Chondrocyte (in vitro differentiated cells): Measurements from ENCODE around the gene THBS4. TPM values are rescaled to one million over a fixed set of nuclear protein-coding genes. Genes with fewer than 3 reads are reported as not detected.

ENCODE experiments used
- DNase-seq: peaks from one replicate; pipeline ENCODE4 v3.0.0; 2021; ENCODE audit warnings: mixed read lengths, low spot score
- H3K27ac Mint-ChIP-seq: one replicate; pipeline ENCODE4 v1.8.0; 2021; ENCODE audit warnings: mild to moderate bottlenecking, moderate library complexity, mixed read lengths; ENCODE audit not compliant: unreplicated experiment
- H3K27me3 Mint-ChIP-seq: 2 replicates; pipeline ENCODE4 v1.8.0; 2021; ENCODE audit warnings: low read depth, mixed read lengths
- H3K36me3 Mint-ChIP-seq: 2 replicates; pipeline ENCODE4 v1.8.0; 2021; ENCODE audit warnings: low read depth, mixed read lengths
- H3K4me1 Mint-ChIP-seq: 2 replicates; pipeline ENCODE4 v1.8.0; 2021; ENCODE audit warnings: low read depth, mild to moderate bottlenecking, mixed read lengths
- H3K4me3 Mint-ChIP-seq: one replicate; pipeline ENCODE4 v1.8.0; 2021; ENCODE audit warnings: mild to moderate bottlenecking, moderate library complexity, mixed read lengths; ENCODE audit not compliant: unreplicated experiment
- H3K9me3 Mint-ChIP-seq: 2 replicates; pipeline ENCODE4 v1.8.0; 2021; ENCODE audit warnings: low read depth, mixed read lengths
- total RNA-seq: library from RNA; stranded (reverse); gene quantifications from 3 replicates; pipeline ENCODE4 v1.2.1, GENCODE V29; 2021
- TF ChIP-seq, protein P1 (sequence below): fragments of 200-600 bp; sonication (generic); IDR thresholded peaks from 2 replicates; pipeline ENCODE4 v1.5.0; 2021; ENCODE audit warnings: antibody characterized with exemption, mild to moderate bottlenecking, moderate library complexity

THBS4 gene
- total RNA-seq, 1 donor from 2014 or later: 0.75 TPM

DNA sequence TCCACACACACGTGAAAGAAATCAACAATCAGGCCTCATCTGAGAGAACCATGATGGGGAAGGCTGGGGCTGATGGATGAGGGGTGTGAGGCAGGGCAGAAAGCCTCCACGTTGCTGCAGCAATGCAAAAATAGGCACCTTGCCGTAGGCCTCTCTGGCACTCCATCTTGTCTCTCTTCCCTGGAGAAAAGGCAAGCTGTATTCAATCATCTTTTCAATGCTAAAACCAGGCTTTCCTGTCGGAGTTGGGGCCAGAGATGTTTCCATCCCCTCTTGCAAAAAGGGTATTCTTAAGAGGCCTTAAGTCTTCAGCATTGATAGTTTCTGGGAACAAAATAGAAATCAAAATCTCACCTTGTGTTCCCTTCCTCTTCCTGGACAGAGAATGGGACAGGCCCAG is 80.9 kb downstream of the THBS4 start:
- DNase-seq: no peak
- Mint-ChIP-seq H3K4me3 (no peak overlapping the region), H3K27ac (no peak overlapping the region), H3K4me1 (no peaks in the 10 kb centered on the region), H3K9me3 (peaks cover 8% of the 10 kb centered on the region), H3K36me3 (peaks cover 9% of the 10 kb centered on the region), H3K27me3 (no peaks in the 10 kb centered on the region)
- TF ChIP-seq, protein P1, sequence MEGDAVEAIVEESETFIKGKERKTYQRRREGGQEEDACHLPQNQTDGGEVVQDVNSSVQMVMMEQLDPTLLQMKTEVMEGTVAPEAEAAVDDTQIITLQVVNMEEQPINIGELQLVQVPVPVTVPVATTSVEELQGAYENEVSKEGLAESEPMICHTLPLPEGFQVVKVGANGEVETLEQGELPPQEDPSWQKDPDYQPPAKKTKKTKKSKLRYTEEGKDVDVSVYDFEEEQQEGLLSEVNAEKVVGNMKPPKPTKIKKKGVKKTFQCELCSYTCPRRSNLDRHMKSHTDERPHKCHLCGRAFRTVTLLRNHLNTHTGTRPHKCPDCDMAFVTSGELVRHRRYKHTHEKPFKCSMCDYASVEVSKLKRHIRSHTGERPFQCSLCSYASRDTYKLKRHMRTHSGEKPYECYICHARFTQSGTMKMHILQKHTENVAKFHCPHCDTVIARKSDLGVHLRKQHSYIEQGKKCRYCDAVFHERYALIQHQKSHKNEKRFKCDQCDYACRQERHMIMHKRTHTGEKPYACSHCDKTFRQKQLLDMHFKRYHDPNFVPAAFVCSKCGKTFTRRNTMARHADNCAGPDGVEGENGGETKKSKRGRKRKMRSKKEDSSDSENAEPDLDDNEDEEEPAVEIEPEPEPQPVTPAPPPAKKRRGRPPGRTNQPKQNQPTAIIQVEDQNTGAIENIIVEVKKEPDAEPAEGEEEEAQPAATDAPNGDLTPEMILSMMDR: no peak

DNA sequence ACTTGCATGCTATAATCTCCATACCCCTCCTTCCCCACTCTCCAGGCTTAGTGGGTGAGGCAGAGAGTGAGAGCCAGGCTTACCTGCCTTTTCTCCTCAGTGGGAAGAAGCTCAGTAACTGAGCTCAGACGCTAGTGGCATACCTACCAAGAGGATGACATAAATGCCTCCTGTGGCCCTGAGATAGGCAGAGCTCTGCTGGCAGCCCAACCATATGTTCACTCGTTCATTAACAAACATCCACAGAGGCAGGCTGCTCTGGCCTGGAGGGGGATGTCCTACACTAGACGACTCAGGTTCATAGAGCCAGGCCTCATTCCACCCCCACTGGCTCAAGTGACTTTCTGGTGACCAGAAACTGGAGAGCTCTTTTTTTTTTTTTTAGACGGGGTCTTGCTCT is 81.3 kb downstream of the THBS4 start:
- Mint-ChIP-seq H3K27ac (no peak overlapping the region), H3K4me3 (no peak overlapping the region), H3K9me3 (peaks cover 8% of the 10 kb centered on the region), H3K4me1 (no peaks in the 10 kb centered on the region), H3K27me3 (no peaks in the 10 kb centered on the region), H3K36me3 (peaks cover 9% of the 10 kb centered on the region)
- TF ChIP-seq, protein P1: no peak
- no peak for DNase-seq

DNA sequence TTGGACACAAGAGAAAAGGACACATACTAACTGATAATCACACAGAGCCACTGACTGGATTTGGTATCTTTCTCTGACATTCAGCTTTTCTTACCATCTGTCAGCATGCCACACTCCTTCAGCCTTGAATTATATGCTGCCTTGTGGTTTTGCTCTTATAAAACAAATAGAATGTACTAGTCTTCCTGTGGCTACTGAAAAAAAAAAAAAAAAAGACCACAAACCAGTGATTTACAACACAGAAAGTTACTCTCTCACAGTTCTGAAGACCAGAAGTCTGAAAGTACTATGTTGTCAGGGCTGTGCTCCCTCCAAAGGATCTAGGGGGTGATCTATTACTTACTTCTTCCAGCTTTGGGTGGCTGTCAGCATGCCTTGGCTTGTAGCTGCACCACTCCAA is 82.3 kb downstream of the THBS4 start:
- Mint-ChIP-seq H3K27ac (no peak overlapping the region), H3K4me3 (no peak overlapping the region)
- no peak for DNase-seq

DNA sequence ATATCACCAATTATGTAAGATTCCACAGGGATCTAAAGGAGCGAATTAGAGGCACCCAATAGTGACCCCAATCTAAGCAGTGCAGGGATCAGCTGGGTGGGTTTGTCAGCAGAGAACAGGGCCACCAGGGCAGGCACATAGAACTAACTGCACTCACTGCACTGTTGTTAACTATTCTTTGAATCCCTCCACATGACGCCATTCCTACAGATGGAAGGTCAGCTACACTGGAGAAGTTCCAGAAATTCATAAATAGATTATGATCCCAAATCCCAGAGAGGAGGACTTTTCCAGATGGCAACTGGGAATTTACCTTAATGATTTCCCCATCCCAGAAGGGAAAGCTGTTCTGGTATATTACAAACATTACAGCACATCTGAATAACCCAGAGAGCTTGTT is 84.2 kb downstream of the THBS4 start:
- no peak for DNase-seq
- Mint-ChIP-seq H3K4me3 (no peak overlapping the region), H3K9me3 (peaks cover 5% of the 10 kb centered on the region), H3K27ac (no peak overlapping the region), H3K27me3 (no peaks in the 10 kb centered on the region), H3K4me1 (no peaks in the 10 kb centered on the region), H3K36me3 (peaks cover 3% of the 10 kb centered on the region)
- TF ChIP-seq, protein P1: no peak

More for the DNA sequence above, 82.3 kb downstream of the THBS4 start:
- Mint-ChIP-seq H3K4me1 (no peaks in the 10 kb centered on the region), H3K9me3 (peaks cover 8% of the 10 kb centered on the region), H3K36me3 (peaks cover 9% of the 10 kb centered on the region), H3K27me3 (no peaks in the 10 kb centered on the region)
- TF ChIP-seq, protein P1: no peak

DNA sequence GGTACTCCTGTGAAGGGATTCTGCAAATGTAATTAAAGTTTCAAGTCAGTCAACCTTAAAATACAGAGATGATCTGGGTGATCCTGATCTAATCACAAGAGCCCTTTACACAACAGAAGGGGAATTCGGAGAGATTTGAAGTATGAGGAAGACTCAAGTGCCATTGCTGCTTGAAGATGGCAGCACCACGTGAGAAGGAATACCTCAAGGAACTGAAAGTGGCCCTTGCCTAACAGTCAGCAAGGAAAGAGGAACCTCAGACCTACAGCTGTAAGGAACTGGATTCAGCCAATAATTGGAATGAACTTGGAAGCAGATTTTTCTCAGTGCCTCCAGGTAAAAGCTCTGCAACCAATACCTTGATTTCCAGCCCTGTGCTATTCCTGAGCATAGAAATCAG is 87.4 kb downstream of the THBS4 start:
- DNase-seq: no peak
- TF ChIP-seq, protein P1: no peak
- H3K36me3 Mint-ChIP-seq: peaks cover 1% of the 10 kb centered on the region
- peaks cover 3% of the 10 kb centered on the region for H3K9me3 Mint-ChIP-seq
- H3K27me3 Mint-ChIP-seq: no peaks in the 10 kb centered on the region
- no peak overlapping the region for H3K27ac Mint-ChIP-seq
- peaks cover 18% of the 10 kb centered on the region for H3K4me1 Mint-ChIP-seq
- no peak overlapping the region for H3K4me3 Mint-ChIP-seq
